Panc1 (cell line): ENCODE results near the gene CSK. TPM values are rescaled to one million over a fixed set of nuclear protein-coding genes. Genes with fewer than 3 reads are reported as not detected.
A peak's percentile ranks its signal among the peaks of the same experiment; 100 is the strongest.

ENCODE experiments used
- ATAC-seq: fragments of 200-7000 bp; cut with Tn5 transposase; 2 replicates; pipeline ENCODE4 v1.9.1; 2020; ENCODE audit warnings: mild to moderate bottlenecking, moderate library complexity
- BruUV-seq: library from RNA; stranded (reverse); fragments of 400-500 nt; replicated peaks from 2 replicates; lab custom pipeline; 2021; lab: Mats Ljungman, UMichigan
- CTCF ChIA-PET: fragments of 300-600 bp; sonication (Branson Sonifier 250); formaldehyde crosslinking; loops from one replicate; lab custom pipeline; 2022; ENCODE audit warnings: antibody characterized with exemption; lab: Charles Lee
- POLR2A ChIA-PET: fragments of 300-600 bp; sonication (Branson Sonifier 250); formaldehyde crosslinking; loops from one replicate; lab custom pipeline; 2022; ENCODE audit warnings: antibody characterized with exemption; lab: Charles Lee
- DNase-seq: peaks from one replicate; pipeline ENCODE4 v3.0.0-alpha.2; 2010; ENCODE audit warnings: low read depth, low spot score
- H3K27ac ChIP-seq: 2 replicates; pipeline ENCODE4 v1.5.1; 2011; ENCODE audit warnings: mild to moderate bottlenecking, low read length, inconsistent platforms
- H3K27me3 ChIP-seq: fragments of 200-500 bp; sonication (Bioruptor generic); 2 replicates; pipeline ENCODE4 v1.6.0; 2014; ENCODE audit warnings: low read length, inconsistent platforms; ENCODE audit not compliant: control insufficient read depth, insufficient read depth
- H3K36me3 ChIP-seq: fragments of 200-500 bp; sonication (Bioruptor generic); 2 replicates; pipeline ENCODE4 v1.5.1; 2014; ENCODE audit warnings: inconsistent platforms, mild to moderate bottlenecking, low read length, moderate library complexity; ENCODE audit not compliant: control insufficient read depth, insufficient read depth
- H3K4me1 ChIP-seq: 2 replicates; pipeline ENCODE4 v1.5.1; 2011; ENCODE audit warnings: inconsistent platforms, mild to moderate bottlenecking, low read length, moderate library complexity; ENCODE audit not compliant: control insufficient read depth, insufficient read depth
- H3K4me3 ChIP-seq, 2 experiments: 2 replicates each; pipeline ENCODE4 v1.5.1; 2011 to 2012; ENCODE audit warnings: low read depth in 2 of 2, low read length in 2 of 2, mild to moderate bottlenecking in 2 of 2, inconsistent platforms in 1 of 2, moderate library complexity in 1 of 2
- H3K9me3 ChIP-seq: fragments of 200-500 bp; sonication (Bioruptor generic); 2 replicates; pipeline ENCODE4 v1.5.1; 2014; ENCODE audit warnings: low read depth, mild to moderate bottlenecking, inconsistent platforms, low read length, moderate library complexity; ENCODE audit not compliant: control insufficient read depth, insufficient read depth
- POLR2AphosphoS5 ChIP-seq: IDR thresholded peaks from 2 replicates; pipeline ENCODE4 v1.6.1; 2012; ENCODE audit warnings: mild to moderate bottlenecking, low read depth, low read length, moderate library complexity
- SIN3A ChIP-seq: IDR thresholded peaks from 2 replicates; pipeline ENCODE4 v1.6.1; 2012; ENCODE audit warnings: low read depth, mild to moderate bottlenecking, low read length, moderate library complexity, borderline replicate concordance; ENCODE audit not compliant: insufficient read depth
- TCF7L2 ChIP-seq: IDR thresholded peaks from 2 replicates; pipeline ENCODE4 v1.6.1; 2011; ENCODE audit warnings: mild to moderate bottlenecking, low read depth, low read length, inconsistent platforms
- in situ Hi-C: cut with HindIII; loops from 2 replicates; pipeline ENCODE4 v1.10.0; 2016; ENCODE audit warnings: low sequenced_read_pairs, low pct_unique_long_range_greater_than_20kb
- intact Hi-C: fragments of 100-400 bp; cut with micrococcal nuclease; formaldehyde crosslinking; loops from one replicate; pipeline ENCODE4 v1.10.0; 2022; ENCODE audit not compliant: unreplicated experiment
- total RNA-seq: library from RNA; stranded (reverse); gene quantifications from one replicate; pipeline ENCODE4 v1.2.1, GENCODE V29; 2021; ENCODE audit not compliant: unreplicated experiment
- TF ChIP-seq, protein P1 (sequence below): fragments of 450-650 bp; IDR thresholded peaks from 2 replicates; pipeline ENCODE4 v1.5.1; 2017; ENCODE audit warnings: mild to moderate bottlenecking
- TF ChIP-seq, protein P2 (sequence below), 2 experiments: IDR thresholded peaks; 2 replicates each; pipeline ENCODE4 v1.6.1; 2011 to 2012; ENCODE audit warnings: low read depth in 2 of 2, control low read depth in 1 of 2, low read length in 1 of 2, mild to moderate bottlenecking in 1 of 2, moderate library complexity in 1 of 2; ENCODE audit not compliant: insufficient read depth in 1 of 2

Gene CSK
- total RNA-seq, 1 experiment from 2014 or later = 81.4 TPM

DNA sequence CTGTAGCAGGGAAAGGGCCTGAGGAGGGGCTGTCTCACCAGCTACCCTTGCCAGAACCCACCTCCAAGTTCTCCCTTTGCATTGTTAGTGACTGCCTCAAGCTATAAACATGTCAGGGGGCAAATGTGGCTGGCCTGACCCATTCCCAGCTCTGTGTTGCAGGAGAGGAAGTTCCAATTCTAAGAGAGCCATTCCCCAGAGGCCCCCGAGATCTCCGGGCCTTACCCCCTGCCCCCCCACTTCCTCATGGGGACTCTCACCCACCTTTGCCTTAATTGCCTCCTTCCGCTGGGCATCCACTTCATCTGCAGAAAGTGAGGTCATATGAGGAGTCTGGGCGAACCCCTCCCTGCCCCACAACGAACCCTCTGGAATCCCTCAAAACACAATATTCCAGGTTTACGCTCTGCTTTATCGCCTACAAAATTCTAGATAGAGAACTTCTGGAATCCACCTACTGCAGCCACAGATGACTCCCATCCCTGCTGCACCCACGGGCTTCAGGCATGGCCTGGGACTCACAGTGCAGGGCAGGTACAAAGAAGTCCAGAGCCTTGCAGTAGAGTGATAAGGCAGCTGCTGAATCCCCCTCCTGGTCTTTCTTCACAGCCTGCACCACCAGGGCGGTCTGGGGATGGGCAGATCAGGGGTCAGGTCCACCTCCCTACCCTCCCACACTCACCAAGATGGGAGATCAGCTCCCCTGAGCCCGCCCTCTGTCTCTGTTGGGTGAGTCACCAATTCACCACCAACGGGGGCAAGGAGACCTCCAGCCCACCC is 57.1 kb downstream of the CSK start:
- CTCF ChIA-PET = no interaction called here

DNA sequence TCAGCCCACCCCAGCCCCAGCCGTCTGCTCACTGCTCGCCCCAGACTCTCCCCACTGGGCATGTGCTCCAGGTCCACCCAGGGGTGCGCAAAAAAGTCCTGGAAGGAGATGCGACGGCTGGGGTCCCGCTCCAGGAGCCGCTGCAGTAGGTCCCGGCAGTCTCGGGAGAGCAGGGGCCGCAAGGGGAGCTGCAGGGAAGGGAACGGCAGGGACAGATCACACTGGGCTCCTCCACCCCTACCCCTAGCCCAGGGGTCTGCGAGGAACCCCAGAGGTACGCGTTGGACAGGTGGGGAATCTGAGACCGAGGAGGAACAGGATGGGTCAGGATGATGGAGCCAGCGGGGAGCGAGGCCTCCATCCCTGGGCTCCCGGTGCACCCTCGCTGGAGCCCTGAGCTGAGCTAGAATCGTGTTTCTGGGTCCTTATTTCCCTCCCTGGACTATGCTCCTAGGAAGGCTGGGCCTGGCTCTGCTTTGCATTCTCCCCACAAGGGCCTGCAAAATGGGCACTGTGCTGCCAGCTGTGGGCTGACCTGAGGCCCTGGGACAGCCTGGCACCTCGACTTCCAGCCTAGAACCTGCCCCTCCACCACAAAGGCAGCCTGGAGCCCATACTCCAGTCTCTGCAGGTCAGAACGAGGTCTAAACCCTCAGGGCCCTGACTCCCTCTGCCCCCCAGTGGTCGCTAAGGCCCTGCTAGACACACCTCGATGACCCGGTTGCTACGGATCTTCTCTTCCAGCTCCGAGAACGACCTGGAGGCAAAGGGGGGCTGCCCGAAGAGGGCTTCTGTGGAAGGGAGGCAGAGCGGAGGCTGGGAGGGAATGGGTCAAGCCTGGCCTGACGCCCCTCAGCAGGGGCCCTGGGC is 57.9 kb downstream of the CSK start:
- Histone ChIP-seq H3K4me1 (peaks cover 19% of the 10 kb centered on the region), H3K9me3 (no peaks in the 10 kb centered on the region), H3K36me3 (no peaks in the 10 kb centered on the region; the same call in 1 of the 2 replicates), H3K27me3 (no peaks in the 10 kb centered on the region), H3K27ac (no peak overlapping the region), H3K4me3 (no peak overlapping the region)
- in situ Hi-C loops (no loop called here), intact Hi-C loops (loop anchor here (10.0 kb wide), 1 partner anchor 65 kb away; no protein-coding TSS in a partner anchor)
- no peak for ATAC-seq
- DNase-seq = no peak
- TF ChIP-seq TCF7L2 = no peak
- TF ChIP-seq, protein P1, sequence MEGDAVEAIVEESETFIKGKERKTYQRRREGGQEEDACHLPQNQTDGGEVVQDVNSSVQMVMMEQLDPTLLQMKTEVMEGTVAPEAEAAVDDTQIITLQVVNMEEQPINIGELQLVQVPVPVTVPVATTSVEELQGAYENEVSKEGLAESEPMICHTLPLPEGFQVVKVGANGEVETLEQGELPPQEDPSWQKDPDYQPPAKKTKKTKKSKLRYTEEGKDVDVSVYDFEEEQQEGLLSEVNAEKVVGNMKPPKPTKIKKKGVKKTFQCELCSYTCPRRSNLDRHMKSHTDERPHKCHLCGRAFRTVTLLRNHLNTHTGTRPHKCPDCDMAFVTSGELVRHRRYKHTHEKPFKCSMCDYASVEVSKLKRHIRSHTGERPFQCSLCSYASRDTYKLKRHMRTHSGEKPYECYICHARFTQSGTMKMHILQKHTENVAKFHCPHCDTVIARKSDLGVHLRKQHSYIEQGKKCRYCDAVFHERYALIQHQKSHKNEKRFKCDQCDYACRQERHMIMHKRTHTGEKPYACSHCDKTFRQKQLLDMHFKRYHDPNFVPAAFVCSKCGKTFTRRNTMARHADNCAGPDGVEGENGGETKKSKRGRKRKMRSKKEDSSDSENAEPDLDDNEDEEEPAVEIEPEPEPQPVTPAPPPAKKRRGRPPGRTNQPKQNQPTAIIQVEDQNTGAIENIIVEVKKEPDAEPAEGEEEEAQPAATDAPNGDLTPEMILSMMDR = peak; percentile 47
- BruUV-seq = no TSS peak
- POLR2A ChIA-PET = interaction anchor here (0.5 kb wide), 1 partner anchor 30 kb away, joined by 3 read pairs; no protein-coding TSS in a partner anchor
- CTCF ChIA-PET = no interaction called here

More for the DNA sequence above, 57.1 kb downstream of the CSK start:
- DNase-seq (no peak), ATAC-seq (no peak)
- no TSS peak for BruUV-seq
- no peak overlapping the region for H3K27ac ChIP-seq
- H3K27me3 ChIP-seq = no peaks in the 10 kb centered on the region
- POLR2A ChIA-PET = interaction anchor here (1.0 kb wide), 1 partner anchor 172 kb away, joined by 3 read pairs; no protein-coding TSS in a partner anchor
- intact Hi-C loops = loop anchor here (10.0 kb wide), 1 partner anchor 64 kb away; no protein-coding TSS in a partner anchor
- no peaks in the 10 kb centered on the region; the same call in 1 of the 2 replicates for H3K36me3 ChIP-seq
- no peak for TF ChIP-seq SIN3A
- TF ChIP-seq POLR2AphosphoS5 = no peak
- TF ChIP-seq, protein P2, sequence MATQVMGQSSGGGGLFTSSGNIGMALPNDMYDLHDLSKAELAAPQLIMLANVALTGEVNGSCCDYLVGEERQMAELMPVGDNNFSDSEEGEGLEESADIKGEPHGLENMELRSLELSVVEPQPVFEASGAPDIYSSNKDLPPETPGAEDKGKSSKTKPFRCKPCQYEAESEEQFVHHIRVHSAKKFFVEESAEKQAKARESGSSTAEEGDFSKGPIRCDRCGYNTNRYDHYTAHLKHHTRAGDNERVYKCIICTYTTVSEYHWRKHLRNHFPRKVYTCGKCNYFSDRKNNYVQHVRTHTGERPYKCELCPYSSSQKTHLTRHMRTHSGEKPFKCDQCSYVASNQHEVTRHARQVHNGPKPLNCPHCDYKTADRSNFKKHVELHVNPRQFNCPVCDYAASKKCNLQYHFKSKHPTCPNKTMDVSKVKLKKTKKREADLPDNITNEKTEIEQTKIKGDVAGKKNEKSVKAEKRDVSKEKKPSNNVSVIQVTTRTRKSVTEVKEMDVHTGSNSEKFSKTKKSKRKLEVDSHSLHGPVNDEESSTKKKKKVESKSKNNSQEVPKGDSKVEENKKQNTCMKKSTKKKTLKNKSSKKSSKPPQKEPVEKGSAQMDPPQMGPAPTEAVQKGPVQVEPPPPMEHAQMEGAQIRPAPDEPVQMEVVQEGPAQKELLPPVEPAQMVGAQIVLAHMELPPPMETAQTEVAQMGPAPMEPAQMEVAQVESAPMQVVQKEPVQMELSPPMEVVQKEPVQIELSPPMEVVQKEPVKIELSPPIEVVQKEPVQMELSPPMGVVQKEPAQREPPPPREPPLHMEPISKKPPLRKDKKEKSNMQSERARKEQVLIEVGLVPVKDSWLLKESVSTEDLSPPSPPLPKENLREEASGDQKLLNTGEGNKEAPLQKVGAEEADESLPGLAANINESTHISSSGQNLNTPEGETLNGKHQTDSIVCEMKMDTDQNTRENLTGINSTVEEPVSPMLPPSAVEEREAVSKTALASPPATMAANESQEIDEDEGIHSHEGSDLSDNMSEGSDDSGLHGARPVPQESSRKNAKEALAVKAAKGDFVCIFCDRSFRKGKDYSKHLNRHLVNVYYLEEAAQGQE (IDR thresholded peaks at IDR 0.05; ENCODE audit: insufficient read depth in 1 of 2, low read depth in 2 of 2, low read length in 1 of 2) = no peak
- no peak for TF ChIP-seq TCF7L2
- TF ChIP-seq, protein P1 = no peak
- in situ Hi-C loops = no loop called here
- peaks cover 19% of the 10 kb centered on the region for H3K4me1 ChIP-seq
- no peaks in the 10 kb centered on the region for H3K9me3 ChIP-seq
- no peak overlapping the region for H3K4me3 ChIP-seq
